HFFc6 (cell line): ENCODE data around the gene NPAS3. TPM values are rescaled to one million over a fixed set of nuclear protein-coding genes. Genes with fewer than 3 reads are reported as not detected.

Source experiments
- DNase-seq: peaks from one replicate; pipeline ENCODE4 v3.0.0-alpha.2; 2018
- H3K27ac Mint-ChIP-seq: 2 replicates; pipeline ENCODE4 v1.8.0; 2020; ENCODE audit warnings: mild to moderate bottlenecking, mixed read lengths
- H3K27me3 Mint-ChIP-seq: 2 replicates; pipeline ENCODE4 v1.8.0; 2021; ENCODE audit warnings: mild to moderate bottlenecking, moderate library complexity, mixed read lengths; ENCODE audit not compliant: insufficient read depth
- H3K36me3 Mint-ChIP-seq: 2 replicates; pipeline ENCODE4 v1.8.0; 2021; ENCODE audit warnings: low read depth, mixed read lengths
- H3K4me1 Mint-ChIP-seq: 2 replicates; pipeline ENCODE4 v1.8.0; 2020; ENCODE audit warnings: low read depth, mixed read lengths
- H3K4me3 Mint-ChIP-seq: 2 replicates; pipeline ENCODE4 v1.8.0; 2020; ENCODE audit warnings: mild to moderate bottlenecking, moderate library complexity, mixed read lengths
- H3K9me3 Mint-ChIP-seq: 2 replicates; pipeline ENCODE4 v1.8.0; 2020; ENCODE audit warnings: mild to moderate bottlenecking, mixed read lengths
- CTCF ChIP-seq: fragments of 200-600 bp; sonication (generic); IDR thresholded peaks from 2 replicates; pipeline ENCODE4 v1.5.0; 2021; ENCODE audit warnings: antibody characterized with exemption, mild to moderate bottlenecking
- total RNA-seq, 6 experiments: library from RNA; stranded (reverse); fragmentation: NEBNext Ultra II Directional; extraction: Animal tissue kit (Norgen Biotek cat#: 25700); gene quantifications; 2 replicates in 1 of 6; 3 replicates in 5 of 6; pipeline ENCODE4 v1.2.3, GENCODE V29; 2021

NPAS3 gene
- total RNA-seq, 6 experiments from 2014 or later, result not detected

DNA sequence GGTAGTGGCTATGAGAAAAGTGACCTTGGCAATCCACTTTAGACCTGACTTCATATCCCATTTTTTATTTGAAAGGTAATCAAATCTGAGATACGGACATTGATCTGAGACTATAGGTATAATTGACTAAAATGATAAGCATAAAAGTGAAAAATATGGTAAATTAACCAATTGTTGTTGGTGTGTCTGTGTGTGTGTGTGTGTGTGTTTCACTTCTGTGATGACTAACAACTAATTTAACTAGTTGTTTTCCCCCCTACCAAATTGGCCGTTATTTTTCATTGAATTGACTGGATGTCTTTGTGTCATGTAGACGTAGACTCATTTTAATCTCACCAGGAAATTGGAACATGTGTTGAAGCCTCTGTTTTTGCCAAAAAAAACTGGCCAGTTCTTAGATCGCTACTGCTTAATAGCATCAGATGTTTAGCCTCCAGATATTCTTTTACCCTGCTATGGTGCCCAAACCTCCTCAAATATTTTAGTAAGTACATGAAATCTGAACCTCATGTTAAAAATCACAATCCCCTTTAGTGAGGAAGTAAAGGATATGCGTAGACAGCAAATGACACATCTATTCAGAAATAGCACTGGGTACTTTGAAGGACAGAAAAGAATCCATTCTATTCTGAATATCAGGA is 617.2 kb downstream of the NPAS3 start:
- no peak for TF ChIP-seq CTCF
- Mint-ChIP-seq H3K27me3 (peaks cover 7% of the 10 kb centered on the region), H3K27ac (no peak overlapping the region), H3K4me1 (peaks cover 11% of the 10 kb centered on the region; the same call in 1 of the 2 replicates), H3K36me3 (no peaks in the 10 kb centered on the region), H3K4me3 (no peak overlapping the region), H3K9me3 (no peaks in the 10 kb centered on the region; the same call in 1 of the 2 replicates)
- no peak for DNase-seq

- Mint-ChIP-seq H3K36me3 (no peaks in the 10 kb centered on the region), H3K27ac (no peak overlapping the region), H3K27me3 (peaks cover 4% of the 10 kb centered on the region), H3K9me3 (no peaks in the 10 kb centered on the region; the same call in 1 of the 2 replicates), H3K4me3 (no peak overlapping the region), H3K4me1 (peaks cover 11% of the 10 kb centered on the region; the same call in 1 of the 2 replicates)
- DNase-seq, result no peak
- no peak for TF ChIP-seq CTCF
Measured at GRCh38 chr14:33556382-33557121, 617.9 kb downstream of the NPAS3 start.

- TF ChIP-seq CTCF, result no peak
- Mint-ChIP-seq H3K4me3 (no peak overlapping the region), H3K27me3 (peaks cover 2% of the 10 kb centered on the region), H3K9me3 (no peaks in the 10 kb centered on the region; the same call in 1 of the 2 replicates), H3K4me1 (peaks cover 23% of the 10 kb centered on the region; the same call in 1 of the 2 replicates), H3K27ac (no peak overlapping the region), H3K36me3 (no peaks in the 10 kb centered on the region)
- no peak for DNase-seq
Measured at GRCh38 chr14:33560718-33561431, 622.2 kb downstream of the NPAS3 start.

DNA sequence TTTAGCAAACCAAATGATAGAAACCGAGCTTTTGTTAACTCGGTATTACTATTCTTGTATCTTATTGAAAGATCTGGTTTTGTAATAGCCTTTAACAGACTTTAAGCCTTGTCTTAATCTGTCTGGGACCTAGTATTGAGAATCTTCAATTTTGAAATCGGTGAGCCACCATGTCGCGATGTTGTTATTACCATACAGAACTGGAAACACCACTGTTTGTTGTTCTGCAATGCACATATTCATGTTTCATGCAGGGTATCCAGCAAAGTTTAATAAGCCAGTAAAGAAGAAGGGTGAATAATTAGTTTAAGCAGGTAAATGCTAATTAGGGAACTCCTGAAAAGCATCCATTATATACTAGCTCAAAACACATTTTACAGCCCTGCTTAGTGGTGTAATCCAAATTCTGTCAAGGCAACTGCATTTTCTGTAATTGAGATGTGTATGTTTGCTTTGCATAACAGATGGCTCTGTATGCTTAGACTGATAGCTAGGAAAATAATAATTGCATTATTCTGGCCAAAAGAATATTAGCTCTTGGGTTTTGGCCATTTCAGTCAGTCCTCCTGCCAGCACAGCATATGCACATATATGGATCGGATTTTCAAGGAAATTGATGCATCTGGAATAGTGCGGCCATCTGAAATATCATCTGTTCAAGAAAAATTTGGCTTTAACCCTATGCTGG is 623.0 kb downstream of the NPAS3 start:
- no peak overlapping the region for H3K4me3 Mint-ChIP-seq
- peaks cover 15% of the 10 kb centered on the region; the same call in 1 of the 2 replicates for H3K4me1 Mint-ChIP-seq
- H3K27me3 Mint-ChIP-seq, result no peaks in the 10 kb centered on the region; the same call in 1 of the 2 replicates
- no peaks in the 10 kb centered on the region; the same call in 1 of the 2 replicates for H3K9me3 Mint-ChIP-seq
- no peak for DNase-seq
- no peaks in the 10 kb centered on the region for H3K36me3 Mint-ChIP-seq
- no peak overlapping the region for H3K27ac Mint-ChIP-seq
- TF ChIP-seq CTCF, result no peak
